Measurements from ENCODE around the gene PROX2. TPM values are rescaled to one million over a fixed set of nuclear protein-coding genes. Genes with fewer than 3 reads are reported as not detected.

The PROX2 gene
- total RNA-seq, 1 donor from 2014 or later, result not detected

DNA sequence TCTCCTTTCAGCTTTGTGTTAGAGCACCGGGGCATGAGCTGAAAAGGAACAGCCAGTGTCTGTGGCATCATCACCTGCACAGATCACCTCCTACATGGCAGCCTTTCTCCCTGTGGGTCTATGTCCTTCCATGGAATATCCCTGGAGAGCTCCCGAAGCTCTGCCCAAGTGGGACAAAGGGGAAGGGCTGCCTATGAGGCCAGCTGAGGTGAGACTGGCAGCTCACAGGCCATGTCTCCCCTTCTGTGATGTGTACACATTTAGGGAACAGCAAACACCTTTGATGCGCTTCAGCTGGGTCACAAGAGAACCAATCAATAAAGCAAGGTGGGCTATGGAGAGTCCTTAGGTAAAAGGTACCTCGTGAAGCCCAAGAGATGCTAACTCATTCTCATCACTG lies 4.1 kb downstream of the PROX2 start:
- Mint-ChIP-seq H3K27me3 (ENCODE audit: low read depth) (peaks cover 2% of the 10 kb centered on the region), H3K36me3 (ENCODE audit: low read depth) (no peaks in the 10 kb centered on the region), H3K4me3 (no peak overlapping the region), H3K4me1 (peaks cover 4% of the 10 kb centered on the region), H3K27ac (ENCODE audit: unreplicated experiment) (no peak overlapping the region), H3K9me3 (no peaks in the 10 kb centered on the region)
- TF ChIP-seq, protein P1, sequence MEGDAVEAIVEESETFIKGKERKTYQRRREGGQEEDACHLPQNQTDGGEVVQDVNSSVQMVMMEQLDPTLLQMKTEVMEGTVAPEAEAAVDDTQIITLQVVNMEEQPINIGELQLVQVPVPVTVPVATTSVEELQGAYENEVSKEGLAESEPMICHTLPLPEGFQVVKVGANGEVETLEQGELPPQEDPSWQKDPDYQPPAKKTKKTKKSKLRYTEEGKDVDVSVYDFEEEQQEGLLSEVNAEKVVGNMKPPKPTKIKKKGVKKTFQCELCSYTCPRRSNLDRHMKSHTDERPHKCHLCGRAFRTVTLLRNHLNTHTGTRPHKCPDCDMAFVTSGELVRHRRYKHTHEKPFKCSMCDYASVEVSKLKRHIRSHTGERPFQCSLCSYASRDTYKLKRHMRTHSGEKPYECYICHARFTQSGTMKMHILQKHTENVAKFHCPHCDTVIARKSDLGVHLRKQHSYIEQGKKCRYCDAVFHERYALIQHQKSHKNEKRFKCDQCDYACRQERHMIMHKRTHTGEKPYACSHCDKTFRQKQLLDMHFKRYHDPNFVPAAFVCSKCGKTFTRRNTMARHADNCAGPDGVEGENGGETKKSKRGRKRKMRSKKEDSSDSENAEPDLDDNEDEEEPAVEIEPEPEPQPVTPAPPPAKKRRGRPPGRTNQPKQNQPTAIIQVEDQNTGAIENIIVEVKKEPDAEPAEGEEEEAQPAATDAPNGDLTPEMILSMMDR (conservative IDR thresholded peaks at IDR 0.05), result no peak
- DNase-seq (ENCODE audit: low read depth, low spot score), result no peak

DNA sequence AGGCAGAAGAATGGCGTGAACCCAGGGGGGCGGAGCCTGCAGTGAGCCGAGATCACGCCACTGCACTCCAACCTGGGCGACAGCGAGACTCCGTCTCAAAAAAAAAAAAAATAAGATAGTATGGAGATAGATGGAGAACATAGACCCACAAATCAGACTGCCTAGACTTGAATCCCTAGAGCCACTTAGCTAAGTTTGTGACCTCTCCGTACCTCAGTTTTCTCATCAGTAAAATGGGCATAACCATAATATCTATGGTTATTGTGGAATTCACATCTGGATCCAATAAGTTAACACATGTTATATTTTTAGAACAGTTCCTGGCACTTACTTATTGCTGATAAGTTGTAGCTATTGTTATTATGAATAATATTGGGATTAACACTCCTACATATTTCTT lies 7.2 kb downstream of the PROX2 start:
- Mint-ChIP-seq H3K9me3 (no peaks in the 10 kb centered on the region), H3K27ac (ENCODE audit: unreplicated experiment) (no peak overlapping the region)
- TF ChIP-seq, protein P1 (conservative IDR thresholded peaks at IDR 0.05), result no peak

DNA sequence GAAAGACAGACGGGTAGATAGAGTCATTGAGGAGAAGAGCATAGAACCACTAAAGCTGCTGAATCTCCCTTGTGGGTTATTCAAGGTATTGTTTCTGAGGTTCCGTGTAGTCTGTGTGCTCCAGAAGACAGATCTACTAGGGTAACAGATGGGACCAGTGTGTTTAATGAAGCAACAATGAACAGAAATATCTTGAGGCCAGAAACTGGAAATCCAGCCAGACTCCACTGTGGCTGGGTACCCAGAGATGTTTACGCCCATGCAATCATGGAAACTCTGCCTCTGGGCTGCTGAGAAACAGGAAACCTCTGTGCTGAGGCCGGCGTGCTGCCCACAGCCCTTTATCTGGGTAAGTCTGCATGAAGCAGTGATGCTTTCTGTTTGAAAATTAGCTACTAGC lies 8.3 kb downstream of the PROX2 start:
- Mint-ChIP-seq H3K27me3 (ENCODE audit: low read depth) (peaks cover 9% of the 10 kb centered on the region), H3K4me1 (peaks cover 4% of the 10 kb centered on the region), H3K9me3 (no peaks in the 10 kb centered on the region), H3K4me3 (no peak overlapping the region), H3K27ac (ENCODE audit: unreplicated experiment) (no peak overlapping the region), H3K36me3 (ENCODE audit: low read depth) (no peaks in the 10 kb centered on the region)
- TF ChIP-seq, protein P1 (conservative IDR thresholded peaks at IDR 0.05), result no peak
- no peak for DNase-seq (ENCODE audit: low read depth, low spot score)

More for the DNA sequence above, 7.2 kb downstream of the PROX2 start:
- Mint-ChIP-seq H3K36me3 (ENCODE audit: low read depth) (no peaks in the 10 kb centered on the region), H3K4me1 (peaks cover 4% of the 10 kb centered on the region), H3K27me3 (ENCODE audit: low read depth) (peaks cover 9% of the 10 kb centered on the region), H3K4me3 (no peak overlapping the region)
- DNase-seq (ENCODE audit: low read depth, low spot score), result no peak

DNA sequence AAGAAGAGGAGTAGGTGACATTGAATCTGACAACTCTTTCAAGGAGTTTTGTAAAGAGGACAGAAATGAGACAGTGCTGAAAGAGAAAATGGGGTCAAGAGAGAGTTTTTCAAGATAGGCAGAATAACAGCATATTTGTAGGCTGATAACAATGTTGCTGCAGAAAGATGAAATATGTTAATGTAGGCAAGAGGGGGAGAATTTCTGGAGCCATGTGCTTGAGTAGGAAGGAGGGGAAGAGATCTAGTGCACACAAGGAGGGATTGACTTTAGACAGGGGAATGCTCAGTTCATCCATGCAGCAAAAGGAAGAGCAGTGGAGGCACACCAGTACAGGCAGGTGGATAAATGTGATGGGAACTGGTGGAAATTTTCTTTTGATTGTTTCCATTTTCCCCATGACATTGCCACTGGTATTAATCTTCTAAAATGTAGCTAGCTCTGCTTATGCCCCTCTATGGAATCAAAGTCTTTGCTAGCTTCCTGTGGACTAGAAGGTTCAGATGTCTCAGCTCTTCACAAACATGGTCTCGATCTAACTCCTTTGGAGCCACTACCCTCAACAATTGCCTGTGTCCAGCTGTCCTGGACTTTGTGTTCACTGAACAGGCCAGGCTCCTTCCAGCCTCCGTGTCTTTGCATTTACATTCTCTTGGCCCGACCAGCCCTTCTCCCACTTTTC lies 9.1 kb downstream of the PROX2 start:
- no peaks in the 10 kb centered on the region for H3K9me3 Mint-ChIP-seq
- no peak for DNase-seq (ENCODE audit: low read depth, low spot score)
- H3K4me3 Mint-ChIP-seq, result no peak overlapping the region
- H3K4me1 Mint-ChIP-seq, result peaks cover 4% of the 10 kb centered on the region
- no peak overlapping the region for H3K27ac Mint-ChIP-seq (ENCODE audit: unreplicated experiment)
- TF ChIP-seq, protein P1 (conservative IDR thresholded peaks at IDR 0.05), result no peak
- H3K27me3 Mint-ChIP-seq (ENCODE audit: low read depth), result peaks cover 9% of the 10 kb centered on the region
- H3K36me3 Mint-ChIP-seq (ENCODE audit: low read depth), result no peaks in the 10 kb centered on the region

DNA sequence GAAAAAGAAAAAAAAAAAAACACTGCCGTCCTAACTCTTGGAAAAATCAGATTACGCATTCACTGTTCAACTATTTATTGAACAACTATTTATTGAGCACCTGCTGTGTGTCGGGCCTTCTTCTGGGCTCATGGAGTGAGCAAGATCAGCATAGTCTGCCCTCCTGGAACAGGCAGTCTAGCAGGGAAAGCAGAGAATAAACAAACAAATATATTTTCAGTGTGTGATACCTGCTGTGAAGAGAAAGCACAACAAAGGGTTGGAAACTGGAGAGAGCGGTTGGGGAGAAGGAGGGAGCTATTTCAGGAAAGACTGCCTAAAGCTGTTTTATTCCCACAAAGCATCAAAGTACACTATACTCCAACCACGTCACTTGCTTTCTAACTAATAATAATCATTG lies 10.8 kb downstream of the PROX2 start:
- H3K4me3 Mint-ChIP-seq, result no peak overlapping the region

More for the DNA sequence above, 10.8 kb downstream of the PROX2 start:
- H3K9me3 Mint-ChIP-seq, result no peaks in the 10 kb centered on the region
- peaks cover 9% of the 10 kb centered on the region for H3K27me3 Mint-ChIP-seq (ENCODE audit: low read depth)
- TF ChIP-seq, protein P1 (conservative IDR thresholded peaks at IDR 0.05), result no peak
- no peak overlapping the region for H3K27ac Mint-ChIP-seq (ENCODE audit: unreplicated experiment)
- H3K36me3 Mint-ChIP-seq (ENCODE audit: low read depth), result no peaks in the 10 kb centered on the region
- no peak for DNase-seq (ENCODE audit: low read depth, low spot score)
- H3K4me1 Mint-ChIP-seq, result peaks cover 4% of the 10 kb centered on the region

Data from neural crest cell (in vitro differentiated cells).